Gastrocnemius medialis (tissue), 4 donors: ENCODE measurements around the gene ANKMY1. TPM values are rescaled to one million over a fixed set of nuclear protein-coding genes. Genes with fewer than 3 reads are reported as not detected.

Source experiments
- ATAC-seq, 2 donors: fragments of 150-250 bp; one replicate each; pipeline ENCODE4 v1.9.1; 2016
- DNase-seq, 2 donors: peaks; one replicate each; pipeline ENCODE4 v3.0.0-alpha.2; 2019
- H3K27ac ChIP-seq, 4 donors: fragments of 200-600 bp; sonication (generic); 1 replicate in 1 of 4; 2 replicates in 3 of 4; pipeline ENCODE4 v1.5.1; 2016 to 2018; ENCODE audit warnings: mild to moderate bottlenecking in 2 of 4, moderate library complexity in 1 of 4
- H3K27me3 ChIP-seq, 3 donors: fragments of 200-600 bp; sonication (generic) in 2 of 3; 1 replicate in 1 of 3; 2 replicates in 2 of 3; pipeline versions ENCODE4 v1.5.1 to v1.6.0; 2016 to 2019; ENCODE audit warnings: mild to moderate bottlenecking in 1 of 3, moderate library complexity in 1 of 3
- H3K36me3 ChIP-seq, 2 donors: fragments of 200-600 bp; sonication (generic) in 1 of 2; one replicate each; pipeline ENCODE4 v1.5.1; 2017 to 2018
- H3K4me1 ChIP-seq, 2 donors: fragments of 200-600 bp; sonication (generic) in 1 of 2; one replicate each; pipeline ENCODE4 v1.5.1; 2016 to 2017; ENCODE audit warnings: mild to moderate bottlenecking in 2 of 2
- H3K4me3 ChIP-seq, 4 donors: fragments of 200-600 bp; sonication (generic) in 3 of 4; 1 replicate in 1 of 4; 2 replicates in 3 of 4; pipeline ENCODE4 v1.5.1; 2016 to 2019; ENCODE audit warnings: mild to moderate bottlenecking in 2 of 4
- H3K9me3 ChIP-seq, 3 donors: fragments of 200-600 bp; sonication (generic) in 2 of 3; 1 replicate in 1 of 3; 2 replicates in 2 of 3; pipeline ENCODE4 v1.5.1; 2016 to 2019
- POLR2A ChIP-seq, 2 donors: fragments of 450-650 bp; IDR thresholded peaks; one replicate each; pipeline ENCODE4 v1.6.1; 2017; ENCODE audit warnings: antibody characterized with exemption in 2 of 2, mild to moderate bottlenecking in 2 of 2, moderate library complexity in 2 of 2
- in situ Hi-C, 4 donors: fragments of 200-750 bp; cut with MboI; loops; one replicate each; pipeline versions ENCODE4 v1.15.0 to v1.8.0; 2017; ENCODE audit warnings: low sequenced_read_pairs in 4 of 4
- intact Hi-C: fragments of 100-400 bp; cut with DNase I; formaldehyde crosslinking; loops from one replicate; pipeline ENCODE4 v1.15.1; 2023; ENCODE audit warnings: low total_unique reads
- total RNA-seq, 4 donors: library from RNA; depleted of rRNA; stranded (reverse); fragments of >200 nt; gene quantifications; one replicate each; pipeline versions ENCODE4 v1.1.0 to v1.2.3, GENCODE V29; 2016
- TF ChIP-seq, protein P1 (sequence below), 5 experiments: fragments of 450-650 bp in 3 of 5; fragments of 200-600 bp in 2 of 5; sonication (generic) in 2 of 5; IDR thresholded peaks in 4 of 5; conservative IDR thresholded peaks in 1 of 5; 1 replicate in 4 of 5; 2 replicates in 1 of 5; pipeline ENCODE4 v1.5.1; 2016 to 2019; ENCODE audit warnings: antibody characterized with exemption in 5 of 5, mild to moderate bottlenecking in 3 of 5, moderate library complexity in 3 of 5

The ANKMY1 gene
- total RNA-seq, 4 donors from 2014 or later: 3.3 to 9.0 (median 5.6) TPM

DNA sequence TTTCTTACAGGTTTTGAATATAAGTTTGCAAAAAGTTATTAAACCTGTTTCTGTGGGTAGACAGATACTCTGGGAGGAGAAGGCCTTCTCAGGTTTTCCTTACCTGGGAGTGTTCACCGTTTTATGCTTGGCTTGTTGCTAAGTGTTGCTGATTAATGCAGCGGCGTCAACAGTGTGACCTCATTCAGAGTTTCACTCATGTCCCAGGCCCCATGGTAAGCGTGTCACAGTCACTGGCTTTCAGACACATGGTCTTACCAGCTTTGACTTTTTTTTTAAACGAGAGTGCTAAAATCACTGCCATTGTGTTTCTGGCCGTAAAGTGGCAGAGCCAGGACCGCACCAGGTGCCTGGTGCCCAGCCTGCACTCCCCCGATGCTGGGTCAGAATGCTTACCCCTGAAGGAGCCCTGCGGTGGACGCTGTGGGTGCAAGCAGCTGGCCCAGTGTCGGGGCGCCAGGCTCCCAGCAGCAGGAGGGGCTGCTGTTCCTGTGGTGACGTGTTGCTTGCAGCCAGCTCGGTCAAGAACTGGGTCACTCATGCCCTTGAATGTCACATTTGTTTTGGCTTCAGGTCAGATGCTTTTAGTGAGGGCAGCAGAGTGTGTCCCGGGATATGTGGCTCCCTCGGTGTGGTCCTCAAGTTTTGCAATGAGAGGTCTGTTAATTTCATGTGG, 32.2 kb upstream of the ANKMY1 start:
- in situ Hi-C loops (no loop called here), intact Hi-C loops (loop anchor here (5.0 to 10.0 kb wide), 4 partner anchors 245 to 1045 kb away; partner anchors contain the start of genes ATG4B, NDUFA10, SNED1 and THAP4)
- DNase-seq (peak in 1 of 2 donors; percentile 4), ATAC-seq (no peak)
- Histone ChIP-seq H3K9me3 (no peaks in the 10 kb centered on the region), H3K4me3 (no peak overlapping the region), H3K27me3 (no peaks in the 10 kb centered on the region), H3K27ac (no peak overlapping the region), H3K36me3 (peaks cover 0 to 12% of the 10 kb centered on the region in 2 donors), H3K4me1 (peaks cover 20 to 22% of the 10 kb centered on the region in 2 donors)
- TF ChIP-seq, protein P1, sequence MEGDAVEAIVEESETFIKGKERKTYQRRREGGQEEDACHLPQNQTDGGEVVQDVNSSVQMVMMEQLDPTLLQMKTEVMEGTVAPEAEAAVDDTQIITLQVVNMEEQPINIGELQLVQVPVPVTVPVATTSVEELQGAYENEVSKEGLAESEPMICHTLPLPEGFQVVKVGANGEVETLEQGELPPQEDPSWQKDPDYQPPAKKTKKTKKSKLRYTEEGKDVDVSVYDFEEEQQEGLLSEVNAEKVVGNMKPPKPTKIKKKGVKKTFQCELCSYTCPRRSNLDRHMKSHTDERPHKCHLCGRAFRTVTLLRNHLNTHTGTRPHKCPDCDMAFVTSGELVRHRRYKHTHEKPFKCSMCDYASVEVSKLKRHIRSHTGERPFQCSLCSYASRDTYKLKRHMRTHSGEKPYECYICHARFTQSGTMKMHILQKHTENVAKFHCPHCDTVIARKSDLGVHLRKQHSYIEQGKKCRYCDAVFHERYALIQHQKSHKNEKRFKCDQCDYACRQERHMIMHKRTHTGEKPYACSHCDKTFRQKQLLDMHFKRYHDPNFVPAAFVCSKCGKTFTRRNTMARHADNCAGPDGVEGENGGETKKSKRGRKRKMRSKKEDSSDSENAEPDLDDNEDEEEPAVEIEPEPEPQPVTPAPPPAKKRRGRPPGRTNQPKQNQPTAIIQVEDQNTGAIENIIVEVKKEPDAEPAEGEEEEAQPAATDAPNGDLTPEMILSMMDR (IDR thresholded peaks at IDR 0.05 in 4 of 5, conservative IDR thresholded peaks at IDR 0.05 in 1 of 5): no peak

DNA sequence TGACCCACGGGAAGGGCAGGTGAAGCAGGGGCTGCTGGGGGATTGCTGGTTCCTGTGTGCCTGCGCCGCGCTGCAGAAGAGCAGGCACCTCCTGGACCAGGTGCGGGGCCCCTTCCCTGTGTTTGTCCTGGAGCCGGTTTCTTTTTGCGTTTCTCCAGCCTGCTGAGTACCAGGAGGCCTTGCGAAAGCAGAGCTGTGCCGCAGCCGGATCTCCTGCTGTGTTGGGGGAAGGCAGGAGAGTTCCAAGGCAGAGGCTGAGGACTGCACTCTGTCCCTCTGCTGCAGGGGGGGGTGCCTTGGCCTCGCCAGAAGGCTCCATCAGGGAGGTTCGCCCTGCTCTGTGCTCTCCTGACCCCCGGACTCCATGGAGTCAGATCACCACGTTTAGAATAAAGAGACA, 31.6 kb upstream of the ANKMY1 start:
- intact Hi-C loops (loop anchor here (5.0 to 10.0 kb wide), 4 partner anchors 245 to 1045 kb away; partner anchors contain the start of genes ATG4B, NDUFA10, SNED1 and THAP4), in situ Hi-C loops (no loop called here)
- peaks cover 26 to 29% of the 10 kb centered on the region in 2 donors for H3K4me1 ChIP-seq
- no peak overlapping the region for H3K27ac ChIP-seq
- no peak overlapping the region for H3K4me3 ChIP-seq
- TF ChIP-seq, protein P1 (IDR thresholded peaks at IDR 0.05 in 4 of 5, conservative IDR thresholded peaks at IDR 0.05 in 1 of 5): no peak
- no peak for TF ChIP-seq POLR2A (IDR thresholded peaks at IDR 0.05)
- H3K36me3 ChIP-seq: peaks cover 0 to 12% of the 10 kb centered on the region in 2 donors
- ATAC-seq (no peak), DNase-seq (no peak)
- H3K9me3 ChIP-seq: no peaks in the 10 kb centered on the region
- H3K27me3 ChIP-seq: no peaks in the 10 kb centered on the region

- H3K9me3 ChIP-seq: no peaks in the 10 kb centered on the region
- no peaks in the 10 kb centered on the region for H3K27me3 ChIP-seq
- in situ Hi-C loops (no loop called here), intact Hi-C loops (loop anchor here (5.0 to 10.0 kb wide), 4 partner anchors 246 to 1046 kb away; partner anchors contain the start of genes ATG4B, NDUFA10, SNED1 and THAP4)
- H3K27ac ChIP-seq: no peak overlapping the region
- DNase-seq (no peak), ATAC-seq (no peak)
- H3K4me3 ChIP-seq: no peak overlapping the region
- TF ChIP-seq, protein P1 (IDR thresholded peaks at IDR 0.05 in 4 of 5, conservative IDR thresholded peaks at IDR 0.05 in 1 of 5): no peak
- TF ChIP-seq POLR2A (IDR thresholded peaks at IDR 0.05): no peak
- peaks cover 0 to 12% of the 10 kb centered on the region in 2 donors for H3K36me3 ChIP-seq
- peaks cover 32 to 35% of the 10 kb centered on the region in 2 donors for H3K4me1 ChIP-seq
Measured at GRCh38 chr2:240588669-240589068, 30.9 kb upstream of the ANKMY1 start.

GRCh38 chr2:240588006-240588655, 30.3 kb upstream of the ANKMY1 start:
- Histone ChIP-seq H3K9me3 (no peaks in the 10 kb centered on the region), H3K4me3 (peak overlapping the region in 2 of 4 donors; percentile 89 to 98), H3K27ac (no peak overlapping the region), H3K27me3 (no peaks in the 10 kb centered on the region), H3K4me1 (peaks cover 32 to 35% of the 10 kb centered on the region in 2 donors), H3K36me3 (peaks cover 0 to 12% of the 10 kb centered on the region in 2 donors)
- intact Hi-C loops: loop anchor here (5.0 to 10.0 kb wide), 4 partner anchors 247 to 1047 kb away; partner anchors contain the start of genes ATG4B, NDUFA10, SNED1 and THAP4
- in situ Hi-C loops: no loop called here
- ATAC-seq: no peak
- DNase-seq: no peak
- TF ChIP-seq POLR2A (IDR thresholded peaks at IDR 0.05): no peak
- TF ChIP-seq, protein P1 (IDR thresholded peaks at IDR 0.05 in 4 of 5, conservative IDR thresholded peaks at IDR 0.05 in 1 of 5): no peak
